ENCODE data around the gene DDB1.

DNA sequence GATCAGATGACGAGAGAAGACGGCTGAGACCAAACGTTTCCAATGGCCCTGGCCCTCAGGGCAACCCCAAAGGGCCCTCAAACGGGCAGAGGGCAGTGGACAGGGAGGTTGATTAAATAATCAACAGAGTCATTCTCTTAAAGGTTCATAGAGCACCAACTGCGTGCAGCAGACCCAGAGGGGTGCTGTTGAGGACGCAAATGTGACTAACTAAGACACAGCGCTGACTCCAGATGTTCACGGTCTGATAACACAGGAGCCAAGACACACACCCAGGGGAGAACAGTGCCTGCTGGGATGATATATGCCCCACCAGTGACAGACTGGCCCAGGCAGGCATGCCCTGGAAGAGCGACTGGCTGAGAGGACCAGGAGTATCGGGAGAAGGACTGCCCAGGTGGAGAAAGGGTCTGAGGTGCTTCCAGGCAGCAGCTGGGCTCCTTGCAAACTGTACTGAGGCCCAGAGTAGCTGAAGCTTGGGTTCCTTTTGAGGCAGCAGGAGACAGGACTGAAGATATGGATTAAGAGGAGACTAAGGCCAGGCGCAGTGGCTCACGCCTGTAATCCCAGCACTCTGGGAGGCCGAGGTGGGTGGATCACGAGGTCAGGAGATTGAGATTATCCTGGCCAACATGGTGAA lies 45.4 kb downstream of the DDB1 start:
- TF ChIP-seq SPI1 (IDR thresholded peaks at IDR 0.05; ENCODE audit: low read depth, low read length) (no peak), POLR2A (IDR thresholded peaks at IDR 0.05; ENCODE audit: low read depth, low read length) (no peak), POLR2AphosphoS5 (IDR thresholded peaks at IDR 0.05; ENCODE audit: low read depth, low read length) (no peak), POU2F2 (IDR thresholded peaks at IDR 0.05; ENCODE audit: low read depth, low read length) (no peak), PAX5 (IDR thresholded peaks at IDR 0.05; ENCODE audit: insufficient read depth, low read length, severe bottlenecking) (no peak), TAF1 (IDR thresholded peaks at IDR 0.05; ENCODE audit: low read depth, low read length) (no peak)
